GM12865 (cell line): ENCODE measurements around the gene PTPRN2.

Source experiments
- DNase-seq: peaks from one replicate; pipeline ENCODE4 v3.0.0; 2010; ENCODE audit warnings: low read depth
- H3K4me3 ChIP-seq: 2 replicates; pipeline ENCODE4 v1.5.1; 2011; ENCODE audit warnings: mild to moderate bottlenecking, low read depth, low read length, control low read depth
- CTCF ChIP-seq: IDR thresholded peaks from 2 replicates; pipeline ENCODE4 v1.5.1; 2011; ENCODE audit warnings: low read length, control low read depth, low read depth, inconsistent platforms; ENCODE audit not compliant: insufficient read depth; ENCODE audit errors: missing control alignments

Gene PTPRN2

GRCh38 chr7:158141806-158142518 lies 445.7 kb downstream of the PTPRN2 start:
- DNase-seq: no peak
- no peak overlapping the region for H3K4me3 ChIP-seq
- no peak for TF ChIP-seq CTCF

- no peak for DNase-seq
- no peak overlapping the region for H3K4me3 ChIP-seq
- no peak for TF ChIP-seq CTCF
These were observed 446.4 kb downstream of the PTPRN2 start for GRCh38 chr7:158141221-158141582.

GRCh38 chr7:158140538-158141220 lies 446.9 kb downstream of the PTPRN2 start:
- no peak for TF ChIP-seq CTCF
- no peak overlapping the region for H3K4me3 ChIP-seq
- no peak for DNase-seq

GRCh38 chr7:158139499-158139898 lies 448.1 kb downstream of the PTPRN2 start:
- TF ChIP-seq CTCF: no peak
- H3K4me3 ChIP-seq: no peak overlapping the region
- no peak for DNase-seq

- TF ChIP-seq CTCF: no peak
- H3K4me3 ChIP-seq: no peak overlapping the region
- no peak for DNase-seq
These were observed 449.4 kb downstream of the PTPRN2 start for GRCh38 chr7:158138329-158138597.

- DNase-seq: no peak
- H3K4me3 ChIP-seq: no peak overlapping the region
- no peak for TF ChIP-seq CTCF
These were observed 449.9 kb downstream of the PTPRN2 start for GRCh38 chr7:158137516-158138328.
